ENCODE measurements around the gene GYPC.

GYPC gene

GRCh38 chr2:126717928-126718327, 62.0 kb downstream of the GYPC start:
- no peak for TF ChIP-seq CTCF (IDR thresholded peaks at IDR 0.05; ENCODE audit: low read depth, low read length)
- no peak overlapping the region for H3K4me3 ChIP-seq (ENCODE audit: low read depth, low read length)

- TF ChIP-seq CTCF (IDR thresholded peaks at IDR 0.05; ENCODE audit: low read depth, low read length), result no peak
Measured at GRCh38 chr2:126719191-126719832, 63.4 kb downstream of the GYPC start.

GRCh38 chr2:126719833-126720351, 63.9 kb downstream of the GYPC start:
- no peak for TF ChIP-seq CTCF (IDR thresholded peaks at IDR 0.05; ENCODE audit: low read depth, low read length)
- no peak overlapping the region for H3K4me3 ChIP-seq (ENCODE audit: low read depth, low read length)

More at GRCh38 chr2:126719191-126719832, 63.4 kb downstream of the GYPC start:
- H3K4me3 ChIP-seq (ENCODE audit: low read depth, low read length), result no peak overlapping the region

GRCh38 chr2:126720638-126721037, 64.7 kb downstream of the GYPC start:
- no peak for TF ChIP-seq CTCF (IDR thresholded peaks at IDR 0.05; ENCODE audit: low read depth, low read length)
- H3K4me3 ChIP-seq (ENCODE audit: low read depth, low read length), result no peak overlapping the region

- H3K4me3 ChIP-seq (ENCODE audit: low read depth, low read length), result no peak overlapping the region
- no peak for TF ChIP-seq CTCF (IDR thresholded peaks at IDR 0.05; ENCODE audit: low read depth, low read length)
Measured at GRCh38 chr2:126722081-126722480, 66.1 kb downstream of the GYPC start.

- H3K4me3 ChIP-seq (ENCODE audit: low read depth, low read length), result no peak overlapping the region
- TF ChIP-seq CTCF (IDR thresholded peaks at IDR 0.05; ENCODE audit: low read depth, low read length), result no peak
Measured at GRCh38 chr2:126722546-126722945, 66.6 kb downstream of the GYPC start.

GRCh38 chr2:126723281-126723815, 67.4 kb downstream of the GYPC start:
- no peak for TF ChIP-seq CTCF (IDR thresholded peaks at IDR 0.05; ENCODE audit: low read depth, low read length)
- H3K4me3 ChIP-seq (ENCODE audit: low read depth, low read length), result no peak overlapping the region

Data from WI38 (cell line).